SK-N-DZ (cell line): ENCODE measurements around the gene HYOU1. TPM values are rescaled to one million over a fixed set of nuclear protein-coding genes. Genes with fewer than 3 reads are reported as not detected.
"Not testable (repeated sequence)": the region's sequence is repeated elsewhere in the genome, so short reads cannot be mapped to it uniquely, and the experiment has no call there.

Source experiments
- DNase-seq: peaks from one replicate; pipeline ENCODE4 v3.0.0-alpha.2; 2015; ENCODE audit warnings: low spot score
- polyA plus RNA-seq, 2 experiments: library from polyadenylated mRNA; depleted of rRNA; stranded (reverse); fragments of >200 nt; gene quantifications; 2 replicates each; pipeline ENCODE4 v1.2.3, GENCODE V29; 2014

HYOU1 gene
- polyA plus RNA-seq (2014; cell fraction: cytosol; rRNA removed): 77.2 and 87.5 TPM in 2 replicates
- polyA plus RNA-seq (2014; cell fraction: nucleus; rRNA removed): 61.2 and 65.8 TPM in 2 replicates

GRCh38 chr11:119057000-119057769 lies at the start of gene HYOU1:
HYOU1 (minus strand) TSS chr11:119057205; CDS start chr11:119056160, 1,045 bp downstream.
- peak; percentile 89 for DNase-seq

- no peak for DNase-seq
These were observed 46.8 kb upstream of the HYOU1 start for GRCh38 chr11:119103793-119104192.

GRCh38 chr11:119103161-119103664 lies 46.2 kb upstream of the HYOU1 start:
- DNase-seq: not testable (repeated sequence)

GRCh38 chr11:119101759-119102423 lies 44.9 kb upstream of the HYOU1 start, which contains the start of gene DPAGT1:
DPAGT1 (minus strand) TSS chr11:119101853; CDS start chr11:119101655, 198 bp downstream.
- peak; percentile 94 for DNase-seq

- no peak for DNase-seq
These were observed 44.2 kb upstream of the HYOU1 start for GRCh38 chr11:119100994-119101758.

GRCh38 chr11:119100246-119100970 lies 43.4 kb upstream of the HYOU1 start:
- DNase-seq: no peak

- no peak for DNase-seq
These were observed 42.7 kb upstream of the HYOU1 start for GRCh38 chr11:119099711-119100110.

- peak; percentile 98 for DNase-seq
These were observed 38.3 kb upstream of the HYOU1 start for GRCh38 chr11:119095066-119095880.

GRCh38 chr11:119094816-119095065 lies 37.7 kb upstream of the HYOU1 start:
- DNase-seq: no peak

- no peak for DNase-seq
These were observed 37.2 kb upstream of the HYOU1 start for GRCh38 chr11:119093942-119094815.

GRCh38 chr11:119092880-119093842 lies 36.2 kb upstream of the HYOU1 start:
- no peak for DNase-seq

GRCh38 chr11:119091966-119092879 lies 35.2 kb upstream of the HYOU1 start:
- no peak for DNase-seq

GRCh38 chr11:119091178-119091577 lies 34.2 kb upstream of the HYOU1 start:
- no peak for DNase-seq

GRCh38 chr11:119089319-119089718 lies 32.3 kb upstream of the HYOU1 start:
- no peak for DNase-seq

- DNase-seq: no peak
These were observed 31.4 kb upstream of the HYOU1 start for GRCh38 chr11:119088406-119088805.

- no peak for DNase-seq
These were observed 30.8 kb upstream of the HYOU1 start for GRCh38 chr11:119087747-119088241.

GRCh38 chr11:119087123-119087522 lies 30.1 kb upstream of the HYOU1 start:
- no peak for DNase-seq
